Measurements from ENCODE around the gene CAMK2B.

DNA sequence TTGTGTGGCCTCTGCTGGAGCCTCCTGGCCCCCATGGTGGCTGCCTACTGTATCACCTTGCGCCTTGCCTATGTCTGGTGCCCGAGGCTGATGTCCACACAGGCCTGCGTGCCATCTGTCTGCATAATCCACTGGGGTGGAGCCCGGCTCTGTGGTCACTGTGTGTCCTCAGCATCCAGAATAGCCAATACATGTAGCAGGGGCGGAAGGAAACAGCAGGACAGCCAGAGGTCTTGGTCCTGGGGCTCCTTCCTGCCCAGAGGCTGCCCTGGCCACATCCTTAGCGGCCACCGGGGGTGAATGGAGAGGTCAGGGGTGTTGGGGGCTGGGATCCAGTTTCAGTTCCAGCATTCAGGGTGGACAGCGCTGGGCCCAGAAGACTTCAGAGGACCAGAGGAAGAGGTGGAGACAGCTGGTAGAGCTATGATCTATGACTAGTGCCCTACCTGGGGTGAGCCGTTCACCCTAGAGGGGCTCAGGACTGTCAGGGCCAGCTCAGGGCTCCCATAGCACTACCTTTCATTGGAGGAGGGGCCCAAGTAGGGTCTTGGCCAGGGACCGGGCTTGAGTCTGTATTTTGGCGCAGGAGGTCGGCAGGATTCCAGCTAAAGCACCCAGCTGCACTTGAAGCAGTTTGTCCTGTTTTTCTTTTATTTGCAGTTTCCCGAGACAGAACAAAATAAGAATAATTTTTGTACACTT, 108.7 kb downstream of the CAMK2B start:
- no peak for TF ChIP-seq RAD21 (IDR thresholded peaks at IDR 0.05; ENCODE audit: low read depth)
- no peak for TF ChIP-seq EZH2 (IDR thresholded peaks at IDR 0.05)
- no peak for TF ChIP-seq FOSL1 (IDR thresholded peaks at IDR 0.05; ENCODE audit: low read depth)
- no peak for TF ChIP-seq CTCF (IDR thresholded peaks at IDR 0.05 in 2 of 3, conservative IDR thresholded peaks at IDR 0.05 in 1 of 3; ENCODE audit: borderline replicate concordance in 1 of 3, insufficient read depth in 1 of 3, low read depth in 2 of 3, low read length in 2 of 3)
- TF ChIP-seq MAX (IDR thresholded peaks at IDR 0.05), result no peak
- no peak for TF ChIP-seq POLR2A (IDR thresholded peaks at IDR 0.05; ENCODE audit: borderline replicate concordance, extremely low read depth, insufficient read depth, insufficient read length)
